ENCODE data around the gene FOXC2.

DNA sequence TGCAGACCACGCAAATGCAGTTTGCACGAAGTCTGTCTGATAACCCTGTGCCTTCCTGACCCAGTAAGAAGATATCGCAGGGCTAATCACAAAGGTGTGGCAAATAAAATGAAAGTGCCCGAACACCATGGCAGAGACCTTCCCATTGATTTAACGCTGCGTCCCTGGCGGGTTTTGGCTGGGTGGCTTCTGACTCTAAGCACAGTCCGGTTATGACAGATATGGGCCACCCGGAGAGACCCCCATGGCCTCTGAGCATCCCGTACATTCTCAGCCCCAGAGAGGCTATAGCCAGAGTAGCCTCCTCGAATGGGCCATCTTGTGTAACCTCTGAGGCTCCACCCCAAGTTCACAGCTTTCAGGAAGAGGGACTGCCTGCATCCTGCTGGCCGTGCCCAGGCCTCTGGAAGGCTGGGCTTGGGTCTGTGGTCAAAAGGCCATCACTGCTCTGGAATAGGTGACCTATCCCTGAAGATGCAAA lies 5.5 kb downstream of the FOXC2 start:
- TF ChIP-seq, protein P1, sequence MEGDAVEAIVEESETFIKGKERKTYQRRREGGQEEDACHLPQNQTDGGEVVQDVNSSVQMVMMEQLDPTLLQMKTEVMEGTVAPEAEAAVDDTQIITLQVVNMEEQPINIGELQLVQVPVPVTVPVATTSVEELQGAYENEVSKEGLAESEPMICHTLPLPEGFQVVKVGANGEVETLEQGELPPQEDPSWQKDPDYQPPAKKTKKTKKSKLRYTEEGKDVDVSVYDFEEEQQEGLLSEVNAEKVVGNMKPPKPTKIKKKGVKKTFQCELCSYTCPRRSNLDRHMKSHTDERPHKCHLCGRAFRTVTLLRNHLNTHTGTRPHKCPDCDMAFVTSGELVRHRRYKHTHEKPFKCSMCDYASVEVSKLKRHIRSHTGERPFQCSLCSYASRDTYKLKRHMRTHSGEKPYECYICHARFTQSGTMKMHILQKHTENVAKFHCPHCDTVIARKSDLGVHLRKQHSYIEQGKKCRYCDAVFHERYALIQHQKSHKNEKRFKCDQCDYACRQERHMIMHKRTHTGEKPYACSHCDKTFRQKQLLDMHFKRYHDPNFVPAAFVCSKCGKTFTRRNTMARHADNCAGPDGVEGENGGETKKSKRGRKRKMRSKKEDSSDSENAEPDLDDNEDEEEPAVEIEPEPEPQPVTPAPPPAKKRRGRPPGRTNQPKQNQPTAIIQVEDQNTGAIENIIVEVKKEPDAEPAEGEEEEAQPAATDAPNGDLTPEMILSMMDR (IDR thresholded peaks at IDR 0.05), result no peak
- TF ChIP-seq SIN3A (IDR thresholded peaks at IDR 0.05; ENCODE audit: borderline replicate concordance, insufficient read depth, low read depth, low read length), result no peak
- TF ChIP-seq POLR2AphosphoS5 (IDR thresholded peaks at IDR 0.05; ENCODE audit: low read depth, low read length), result no peak
- TF ChIP-seq, protein P2, sequence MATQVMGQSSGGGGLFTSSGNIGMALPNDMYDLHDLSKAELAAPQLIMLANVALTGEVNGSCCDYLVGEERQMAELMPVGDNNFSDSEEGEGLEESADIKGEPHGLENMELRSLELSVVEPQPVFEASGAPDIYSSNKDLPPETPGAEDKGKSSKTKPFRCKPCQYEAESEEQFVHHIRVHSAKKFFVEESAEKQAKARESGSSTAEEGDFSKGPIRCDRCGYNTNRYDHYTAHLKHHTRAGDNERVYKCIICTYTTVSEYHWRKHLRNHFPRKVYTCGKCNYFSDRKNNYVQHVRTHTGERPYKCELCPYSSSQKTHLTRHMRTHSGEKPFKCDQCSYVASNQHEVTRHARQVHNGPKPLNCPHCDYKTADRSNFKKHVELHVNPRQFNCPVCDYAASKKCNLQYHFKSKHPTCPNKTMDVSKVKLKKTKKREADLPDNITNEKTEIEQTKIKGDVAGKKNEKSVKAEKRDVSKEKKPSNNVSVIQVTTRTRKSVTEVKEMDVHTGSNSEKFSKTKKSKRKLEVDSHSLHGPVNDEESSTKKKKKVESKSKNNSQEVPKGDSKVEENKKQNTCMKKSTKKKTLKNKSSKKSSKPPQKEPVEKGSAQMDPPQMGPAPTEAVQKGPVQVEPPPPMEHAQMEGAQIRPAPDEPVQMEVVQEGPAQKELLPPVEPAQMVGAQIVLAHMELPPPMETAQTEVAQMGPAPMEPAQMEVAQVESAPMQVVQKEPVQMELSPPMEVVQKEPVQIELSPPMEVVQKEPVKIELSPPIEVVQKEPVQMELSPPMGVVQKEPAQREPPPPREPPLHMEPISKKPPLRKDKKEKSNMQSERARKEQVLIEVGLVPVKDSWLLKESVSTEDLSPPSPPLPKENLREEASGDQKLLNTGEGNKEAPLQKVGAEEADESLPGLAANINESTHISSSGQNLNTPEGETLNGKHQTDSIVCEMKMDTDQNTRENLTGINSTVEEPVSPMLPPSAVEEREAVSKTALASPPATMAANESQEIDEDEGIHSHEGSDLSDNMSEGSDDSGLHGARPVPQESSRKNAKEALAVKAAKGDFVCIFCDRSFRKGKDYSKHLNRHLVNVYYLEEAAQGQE (IDR thresholded peaks at IDR 0.05; ENCODE audit: insufficient read depth in 1 of 2, low read depth in 2 of 2, low read length in 1 of 2), result no peak
- TF ChIP-seq TCF7L2 (IDR thresholded peaks at IDR 0.05; ENCODE audit: low read depth, low read length), result no peak

All from Panc1 (cell line).